ENCODE measurements around the gene LRRC4B. TPM values are rescaled to one million over a fixed set of nuclear protein-coding genes. Genes with fewer than 3 reads are reported as not detected.

Gene LRRC4B
- polyA plus RNA-seq, 2 donors: 0.65 to 0.92 TPM

DNA sequence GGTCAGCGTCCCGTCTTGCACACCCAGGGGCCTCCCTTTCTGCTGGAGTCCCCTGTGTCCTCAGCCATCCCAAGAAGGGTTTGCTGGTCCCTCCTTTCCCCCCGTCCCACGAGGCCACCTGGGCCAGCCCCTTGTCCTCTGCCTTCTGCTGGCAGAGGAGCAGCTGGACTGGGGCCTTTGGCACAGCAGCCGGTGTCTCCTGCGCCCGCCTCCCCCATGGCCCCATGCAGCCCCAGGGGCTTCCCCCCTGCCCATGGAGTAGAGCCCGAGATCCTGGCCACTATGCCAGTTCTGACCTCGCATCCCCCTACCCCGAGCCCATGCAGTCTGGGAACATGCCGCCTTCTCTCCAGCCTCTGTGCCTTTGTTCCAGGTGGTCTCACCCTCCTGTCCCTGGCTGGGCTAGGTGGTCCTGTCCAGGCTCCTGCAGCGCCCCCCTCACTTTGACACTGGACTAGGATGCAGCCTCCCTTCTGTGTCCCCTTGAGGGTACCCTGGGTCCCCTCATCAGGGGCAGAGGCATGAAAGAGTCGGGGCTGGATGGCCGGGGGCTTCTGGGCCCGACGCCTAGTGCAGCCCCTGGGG lies 85.9 kb downstream of the LRRC4B start:
- peaks cover 4 to 5% of the 10 kb centered on the region in 2 donors for H3K4me1 ChIP-seq (ENCODE audit: control insufficient read depth in 2 of 2, insufficient read depth in 2 of 2, low read length in 1 of 2)
- H3K27ac ChIP-seq (ENCODE audit: low read depth in 2 of 2, low read length in 1 of 2): no peak overlapping the region
- peaks cover 0 to 3% of the 10 kb centered on the region in 2 donors for H3K9me3 ChIP-seq (ENCODE audit: control insufficient read depth in 2 of 2, insufficient read depth in 1 of 2, low read depth in 1 of 2, low read length in 1 of 2)
- 83 to 92% methylated on average over 12 to 16 of the region's 16 CpGs for WGBS, 2 donors
- H3K27me3 ChIP-seq (ENCODE audit: control insufficient read depth in 1 of 2, insufficient read depth in 2 of 2, low read length in 2 of 2): no peaks in the 10 kb centered on the region
- H3K36me3 ChIP-seq (ENCODE audit: control insufficient read depth in 2 of 2, insufficient read depth in 2 of 2, low read length in 1 of 2): peaks cover 3 to 39% of the 10 kb centered on the region in 2 donors
- no peak overlapping the region for H3K4me3 ChIP-seq (ENCODE audit: low read depth in 1 of 2, low read length in 2 of 2)

DNA sequence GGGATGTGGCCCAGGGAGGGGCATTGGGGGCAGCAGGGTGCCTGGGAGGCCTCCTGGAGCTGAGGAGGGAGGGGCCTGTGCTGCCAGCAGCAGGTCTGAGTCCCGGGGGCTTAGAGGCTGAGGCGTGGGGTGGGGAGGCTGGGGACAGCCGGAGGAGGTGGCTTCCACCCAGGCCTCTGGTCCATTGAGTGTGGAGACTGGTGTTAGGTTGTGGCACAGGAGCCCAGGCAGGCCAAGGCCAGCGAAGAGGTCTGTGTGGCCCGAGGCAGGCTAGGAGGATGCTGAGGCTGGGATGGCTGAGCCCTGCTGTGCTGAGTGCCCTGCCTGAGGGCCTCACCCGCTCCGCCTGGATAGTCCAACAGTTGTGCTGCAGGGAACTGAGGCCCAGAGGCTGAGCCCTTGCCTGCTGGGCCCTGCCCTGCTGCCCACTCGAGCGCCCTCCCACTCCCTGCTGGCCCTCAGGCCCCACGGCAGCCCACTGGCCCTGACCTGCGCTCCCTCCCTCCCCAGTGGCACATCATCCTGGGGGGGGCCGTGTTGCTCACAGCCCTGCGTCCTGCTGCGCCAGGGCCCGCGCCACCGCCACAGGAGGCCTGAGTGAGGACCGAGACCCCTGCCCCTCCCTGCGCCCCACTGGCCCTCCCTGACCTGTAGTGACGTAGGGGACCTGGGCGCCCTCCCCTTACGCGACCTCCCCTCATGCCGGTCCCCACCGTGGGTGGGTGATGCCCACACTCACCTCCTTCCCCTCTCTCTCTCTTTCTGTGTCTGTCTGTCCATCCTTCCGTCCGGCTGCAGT lies 86.7 kb downstream of the LRRC4B start:
- Histone ChIP-seq H3K4me3 (ENCODE audit: low read depth in 1 of 2, low read length in 2 of 2) (no peak overlapping the region), H3K27ac (ENCODE audit: low read depth in 2 of 2, low read length in 1 of 2) (no peak overlapping the region), H3K36me3 (ENCODE audit: control insufficient read depth in 2 of 2, insufficient read depth in 2 of 2, low read length in 1 of 2) (peaks cover 3 to 39% of the 10 kb centered on the region in 2 donors), H3K9me3 (ENCODE audit: control insufficient read depth in 2 of 2, insufficient read depth in 1 of 2, low read depth in 1 of 2, low read length in 1 of 2) (peaks cover 0 to 3% of the 10 kb centered on the region in 2 donors), H3K27me3 (ENCODE audit: control insufficient read depth in 1 of 2, insufficient read depth in 2 of 2, low read length in 2 of 2) (no peaks in the 10 kb centered on the region), H3K4me1 (ENCODE audit: control insufficient read depth in 2 of 2, insufficient read depth in 2 of 2, low read length in 1 of 2) (peaks cover 3 to 7% of the 10 kb centered on the region in 2 donors)
- 93 to 94% methylated on average over 26 to 27 of the region's 27 CpGs for WGBS, 2 donors

DNA sequence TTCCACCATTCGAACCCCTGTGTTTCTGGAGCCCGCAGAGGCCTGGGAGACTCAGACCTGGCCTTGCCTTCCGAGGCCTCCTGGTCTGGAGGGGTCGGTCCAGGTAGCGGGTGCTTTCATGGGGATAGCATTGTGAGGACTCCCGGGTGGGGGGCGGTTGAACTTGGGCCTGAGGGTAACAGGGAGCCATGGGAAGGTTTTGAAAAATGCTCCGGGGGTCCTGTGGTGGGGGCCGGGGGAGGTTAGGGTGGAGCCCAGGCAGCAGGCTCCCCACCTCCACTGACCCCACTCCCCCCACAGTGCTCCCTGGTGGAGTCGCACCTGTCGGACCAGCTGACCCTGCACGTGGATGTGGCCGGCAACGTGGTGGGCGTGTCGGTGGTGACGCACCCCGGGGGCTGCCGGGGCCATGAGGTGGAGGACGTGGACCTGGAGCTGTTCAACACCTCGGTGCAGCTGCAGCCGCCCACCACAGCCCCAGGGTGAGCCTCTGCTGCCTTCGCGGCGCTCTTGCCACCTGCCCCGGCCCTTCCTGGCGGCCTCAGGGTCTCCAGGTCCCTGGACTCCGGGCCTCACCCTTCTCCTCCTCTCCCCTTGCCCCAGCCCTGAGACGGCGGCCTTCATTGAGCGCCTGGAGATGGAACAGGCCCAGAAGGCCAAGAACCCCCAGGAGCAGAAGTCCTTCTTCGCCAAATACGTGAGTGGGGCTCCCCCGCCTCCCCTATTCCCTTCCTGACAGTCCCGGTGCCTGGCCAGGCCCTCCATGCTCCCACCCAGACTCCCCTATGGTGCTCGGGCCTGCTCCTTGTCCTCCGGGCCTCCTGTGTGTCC lies 87.7 kb downstream of the LRRC4B start:
- Histone ChIP-seq H3K27ac (ENCODE audit: low read depth in 2 of 2, low read length in 1 of 2) (no peak overlapping the region), H3K4me1 (ENCODE audit: control insufficient read depth in 2 of 2, insufficient read depth in 2 of 2, low read length in 1 of 2) (peaks cover 3 to 11% of the 10 kb centered on the region in 2 donors), H3K4me3 (ENCODE audit: low read depth in 1 of 2, low read length in 2 of 2) (no peak overlapping the region), H3K9me3 (ENCODE audit: control insufficient read depth in 2 of 2, insufficient read depth in 1 of 2, low read depth in 1 of 2, low read length in 1 of 2) (peaks cover 0 to 6% of the 10 kb centered on the region in 2 donors), H3K27me3 (ENCODE audit: control insufficient read depth in 1 of 2, insufficient read depth in 2 of 2, low read length in 2 of 2) (no peaks in the 10 kb centered on the region), H3K36me3 (ENCODE audit: control insufficient read depth in 2 of 2, insufficient read depth in 2 of 2, low read length in 1 of 2) (peaks cover 3 to 39% of the 10 kb centered on the region in 2 donors)
- 88 to 90% methylated on average over 32 to 37 of the region's 37 CpGs for WGBS, 2 donors

DNA sequence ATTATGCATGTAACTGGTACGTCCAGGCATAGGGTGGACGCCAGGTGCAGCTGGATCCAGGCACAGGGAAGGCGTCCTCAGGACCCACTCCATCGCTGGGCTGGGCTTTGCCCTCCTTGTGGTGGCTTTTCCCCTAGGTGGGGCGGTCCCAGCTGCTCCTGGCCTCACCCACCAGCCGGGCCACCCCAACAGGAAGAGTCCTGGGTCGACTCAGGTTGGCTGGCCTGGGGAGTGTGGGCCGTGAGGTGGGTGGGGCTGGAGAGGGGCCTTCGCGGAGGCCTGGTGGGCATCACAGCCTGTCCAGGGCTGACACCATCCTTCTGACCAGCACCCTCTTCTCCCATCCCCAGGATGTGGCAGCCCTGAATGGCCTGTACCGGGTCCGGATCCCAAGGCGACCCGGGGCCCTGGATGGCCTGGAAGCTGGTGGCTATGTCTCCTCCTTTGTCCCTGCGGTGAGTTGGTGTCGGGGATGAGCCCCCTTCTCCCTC lies 88.4 kb downstream of the LRRC4B start:
- peaks cover 3 to 11% of the 10 kb centered on the region in 2 donors for H3K4me1 ChIP-seq (ENCODE audit: control insufficient read depth in 2 of 2, insufficient read depth in 2 of 2, low read length in 1 of 2)
- peaks cover 0 to 3% of the 10 kb centered on the region in 2 donors for H3K9me3 ChIP-seq (ENCODE audit: control insufficient read depth in 2 of 2, insufficient read depth in 1 of 2, low read depth in 1 of 2, low read length in 1 of 2)
- peaks cover 3 to 39% of the 10 kb centered on the region in 2 donors for H3K36me3 ChIP-seq (ENCODE audit: control insufficient read depth in 2 of 2, insufficient read depth in 2 of 2, low read length in 1 of 2)
- H3K27me3 ChIP-seq (ENCODE audit: control insufficient read depth in 1 of 2, insufficient read depth in 2 of 2, low read length in 2 of 2): no peaks in the 10 kb centered on the region
- H3K27ac ChIP-seq (ENCODE audit: low read depth in 2 of 2, low read length in 1 of 2): no peak overlapping the region
- no peak overlapping the region for H3K4me3 ChIP-seq (ENCODE audit: low read depth in 1 of 2, low read length in 2 of 2)
- 94 to 97% methylated on average over 16 of the region's 16 CpGs for WGBS, 2 donors

DNA sequence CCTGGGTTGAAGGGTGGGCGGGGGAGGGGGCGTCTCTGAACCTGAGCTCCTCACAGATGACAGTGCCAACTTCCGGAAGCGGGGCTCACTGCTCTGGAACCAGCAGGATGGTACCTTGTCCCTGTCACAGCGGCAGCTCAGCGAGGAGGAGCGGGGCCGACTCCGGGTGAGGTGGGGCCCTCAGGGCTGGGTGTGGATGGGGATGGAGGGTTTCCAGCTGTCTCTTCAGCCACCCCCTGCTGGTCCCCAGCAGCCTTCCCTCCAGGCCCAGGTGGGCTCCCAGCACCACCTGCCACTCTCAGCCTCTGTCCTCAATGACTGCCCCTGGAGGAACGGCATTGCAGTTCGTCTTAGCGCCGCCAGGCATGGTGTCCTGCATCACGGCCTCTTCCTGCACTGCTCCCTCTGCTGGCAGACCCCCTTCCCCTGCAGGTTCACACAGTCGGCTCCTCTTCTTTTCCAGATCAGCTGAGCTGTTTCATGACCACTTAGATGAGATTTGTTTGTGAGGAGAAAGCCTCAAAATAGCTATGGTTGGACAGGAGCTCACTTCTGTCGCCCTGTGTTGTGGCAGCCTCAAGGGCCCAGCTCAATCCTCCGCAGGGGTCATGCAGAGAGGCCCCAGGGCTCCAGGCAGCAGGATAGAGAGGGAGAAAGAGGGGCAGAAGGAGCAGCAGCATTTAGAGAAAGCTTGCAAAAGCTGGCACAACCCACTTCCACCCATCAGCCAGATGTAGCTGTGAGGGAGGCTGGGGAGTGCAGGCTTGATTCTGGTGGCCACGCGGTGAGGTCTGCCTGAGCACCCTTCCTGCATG lies 89.1 kb downstream of the LRRC4B start:
- Histone ChIP-seq H3K4me1 (ENCODE audit: control insufficient read depth in 2 of 2, insufficient read depth in 2 of 2, low read length in 1 of 2) (peaks cover 3 to 11% of the 10 kb centered on the region in 2 donors), H3K27ac (ENCODE audit: low read depth in 2 of 2, low read length in 1 of 2) (no peak overlapping the region), H3K4me3 (ENCODE audit: low read depth in 1 of 2, low read length in 2 of 2) (no peak overlapping the region), H3K27me3 (ENCODE audit: control insufficient read depth in 1 of 2, insufficient read depth in 2 of 2, low read length in 2 of 2) (no peaks in the 10 kb centered on the region), H3K9me3 (ENCODE audit: control insufficient read depth in 2 of 2, insufficient read depth in 1 of 2, low read depth in 1 of 2, low read length in 1 of 2) (peaks cover 0 to 3% of the 10 kb centered on the region in 2 donors), H3K36me3 (ENCODE audit: control insufficient read depth in 2 of 2, insufficient read depth in 2 of 2, low read length in 1 of 2) (peaks cover 0 to 39% of the 10 kb centered on the region in 2 donors)
- 80 to 85% methylated on average over 19 of the region's 19 CpGs for WGBS, 2 donors

DNA sequence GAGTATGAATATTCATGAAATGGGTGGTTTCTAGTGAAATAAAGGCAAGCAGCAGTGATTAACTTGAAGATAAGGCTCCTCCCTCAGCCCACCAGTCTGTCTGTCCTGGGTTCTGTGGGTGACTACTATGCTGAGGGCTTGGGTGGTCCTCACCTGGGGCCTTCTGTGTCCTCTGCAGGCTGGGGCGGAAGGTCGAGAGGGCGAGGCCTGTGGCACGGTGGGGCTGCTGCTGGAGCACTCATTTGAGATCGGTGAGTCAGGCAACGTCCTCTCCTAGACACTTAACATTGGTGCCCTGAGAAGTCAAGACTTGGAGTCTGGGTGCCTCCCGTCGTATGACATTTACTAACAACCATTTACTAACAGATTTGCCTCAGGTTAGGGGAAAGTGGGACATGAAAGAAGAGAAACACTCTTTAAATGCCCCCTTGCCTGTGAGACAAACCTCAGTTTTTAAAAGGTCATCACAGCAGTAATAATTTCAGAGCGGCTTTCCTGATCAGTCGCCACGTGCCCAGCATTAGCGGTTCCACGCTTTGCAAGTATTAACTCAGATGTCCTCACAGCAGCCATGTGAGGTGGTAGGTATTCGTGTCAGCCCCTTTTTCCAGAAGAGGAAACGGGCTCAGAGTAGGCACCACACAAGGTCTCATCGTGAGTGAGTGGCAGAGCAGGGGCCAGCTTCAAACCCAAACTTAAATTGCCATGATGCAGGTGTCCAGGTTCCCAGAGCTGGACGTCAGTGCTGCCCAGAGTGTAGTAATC lies 90.3 kb downstream of the LRRC4B start:
- no peaks in the 10 kb centered on the region for H3K27me3 ChIP-seq (ENCODE audit: control insufficient read depth in 1 of 2, insufficient read depth in 2 of 2, low read length in 2 of 2)
- no peak overlapping the region for H3K4me3 ChIP-seq (ENCODE audit: low read depth in 1 of 2, low read length in 2 of 2)
- 93 to 96% methylated on average over 17 of the region's 17 CpGs for WGBS, 2 donors
- peaks cover 0 to 3% of the 10 kb centered on the region in 2 donors for H3K9me3 ChIP-seq (ENCODE audit: control insufficient read depth in 2 of 2, insufficient read depth in 1 of 2, low read depth in 1 of 2, low read length in 1 of 2)
- H3K4me1 ChIP-seq (ENCODE audit: control insufficient read depth in 2 of 2, insufficient read depth in 2 of 2, low read length in 1 of 2): peaks cover 3 to 11% of the 10 kb centered on the region in 2 donors
- peaks cover 0 to 34% of the 10 kb centered on the region in 2 donors for H3K36me3 ChIP-seq (ENCODE audit: control insufficient read depth in 2 of 2, insufficient read depth in 2 of 2, low read length in 1 of 2)
- no peak overlapping the region for H3K27ac ChIP-seq (ENCODE audit: low read depth in 2 of 2, low read length in 1 of 2)

DNA sequence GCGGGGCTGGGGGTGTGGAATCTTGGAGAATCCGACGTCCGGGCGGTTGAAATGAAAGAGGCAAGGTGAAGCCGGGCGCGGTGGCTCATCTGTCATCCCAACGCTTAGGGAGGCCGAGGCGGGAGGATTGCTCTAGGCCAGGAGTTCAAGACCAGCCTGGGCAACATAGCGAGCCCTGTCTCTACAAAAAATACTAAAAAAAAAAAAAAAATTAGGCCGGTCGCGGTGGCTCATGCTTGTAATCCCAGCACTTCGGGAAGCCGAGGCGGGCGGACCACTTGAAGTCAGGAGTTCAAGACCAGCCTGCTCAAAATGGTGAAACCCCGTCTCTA lies 91.4 kb downstream of the LRRC4B start:
- peaks cover 3 to 11% of the 10 kb centered on the region in 2 donors for H3K4me1 ChIP-seq (ENCODE audit: control insufficient read depth in 2 of 2, insufficient read depth in 2 of 2, low read length in 1 of 2)
- no peaks in the 10 kb centered on the region for H3K27me3 ChIP-seq (ENCODE audit: control insufficient read depth in 1 of 2, insufficient read depth in 2 of 2, low read length in 2 of 2)
- peaks cover 0 to 28% of the 10 kb centered on the region in 2 donors for H3K36me3 ChIP-seq (ENCODE audit: control insufficient read depth in 2 of 2, insufficient read depth in 2 of 2, low read length in 1 of 2)
- H3K4me3 ChIP-seq (ENCODE audit: low read depth in 1 of 2, low read length in 2 of 2): peak overlapping the region; percentile 86 to 88
- WGBS, 2 donors: 11 to 17% methylated on average over 20 of the region's 20 CpGs
- H3K27ac ChIP-seq (ENCODE audit: low read depth in 2 of 2, low read length in 1 of 2): peak overlapping the region; percentile 64 to 92
- H3K9me3 ChIP-seq (ENCODE audit: control insufficient read depth in 2 of 2, insufficient read depth in 1 of 2, low read depth in 1 of 2, low read length in 1 of 2): peaks cover 0 to 3% of the 10 kb centered on the region in 2 donors

DNA sequence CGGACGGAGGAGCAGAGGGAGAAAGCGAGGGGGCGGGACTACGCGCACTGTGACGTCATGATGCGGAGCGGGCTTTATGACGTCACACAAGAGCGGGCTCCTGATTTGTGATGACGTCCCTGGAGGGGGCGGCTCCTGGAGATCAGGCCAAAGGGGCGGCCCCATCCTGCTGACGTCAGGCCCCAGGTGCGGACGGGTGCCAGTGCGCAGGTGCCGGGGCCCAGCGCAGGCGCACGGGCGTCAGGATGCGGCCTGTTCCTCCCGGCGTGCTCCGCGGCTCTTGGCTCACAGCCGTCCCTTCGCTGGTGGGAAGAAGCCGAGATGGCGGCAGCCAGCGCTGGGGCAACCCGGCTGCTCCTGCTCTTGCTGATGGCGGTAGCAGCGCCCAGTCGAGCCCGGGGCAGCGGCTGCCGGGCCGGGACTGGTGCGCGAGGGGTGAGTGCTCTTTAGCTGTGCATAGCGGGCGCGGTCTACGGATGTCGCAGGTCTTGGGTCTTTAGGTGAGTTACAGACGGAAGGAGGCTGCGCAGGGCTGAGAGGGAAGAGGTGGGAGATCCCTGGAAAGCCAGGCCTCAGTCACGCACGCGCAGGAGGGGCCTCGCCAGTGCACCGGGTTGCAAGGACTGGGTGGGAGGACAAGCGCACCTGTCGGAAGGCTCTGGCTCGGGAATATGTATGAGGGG lies 91.9 kb downstream of the LRRC4B start, which contains the start of the genes EMC10 and GARIN5A:
EMC10 (plus strand) TSS at position 284 of the 683 bp plus-strand sequence; CDS start at position 322, 38 bp downstream.
GARIN5A (minus strand) TSS at position 625 of the 683 bp plus-strand sequence; CDS start at position 165, 460 bp downstream.
- Histone ChIP-seq H3K36me3 (ENCODE audit: control insufficient read depth in 2 of 2, insufficient read depth in 2 of 2, low read length in 1 of 2) (peaks cover 0 to 23% of the 10 kb centered on the region in 2 donors), H3K27me3 (ENCODE audit: control insufficient read depth in 1 of 2, insufficient read depth in 2 of 2, low read length in 2 of 2) (no peaks in the 10 kb centered on the region), H3K27ac (ENCODE audit: low read depth in 2 of 2, low read length in 1 of 2) (peak within 1 kb of the TSS; percentile 64 to 92), H3K4me1 (ENCODE audit: control insufficient read depth in 2 of 2, insufficient read depth in 2 of 2, low read length in 1 of 2) (peaks cover 3 to 11% of the 10 kb centered on the region in 2 donors), H3K4me3 (ENCODE audit: low read depth in 1 of 2, low read length in 2 of 2) (peak within 1 kb of the TSS; percentile 86 to 88), H3K9me3 (ENCODE audit: control insufficient read depth in 2 of 2, insufficient read depth in 1 of 2, low read depth in 1 of 2, low read length in 1 of 2) (peaks cover 0 to 3% of the 10 kb centered on the region in 2 donors)
- 1 to 3% methylated on average over 54 to 58 of the region's 58 CpGs for WGBS, 2 donors

Data from esophagus (tissue), 2 donors.